ENCODE results near the gene CDC42EP5.
A peak's percentile ranks its signal among the peaks of the same experiment; 100 is the strongest.
"Not testable (repeated sequence)": the region's sequence is repeated elsewhere in the genome, so short reads cannot be mapped to it uniquely, and the experiment has no call there.

Gene CDC42EP5, protein sequence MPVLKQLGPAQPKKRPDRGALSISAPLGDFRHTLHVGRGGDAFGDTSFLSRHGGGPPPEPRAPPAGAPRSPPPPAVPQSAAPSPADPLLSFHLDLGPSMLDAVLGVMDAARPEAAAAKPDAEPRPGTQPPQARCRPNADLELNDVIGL

DNA sequence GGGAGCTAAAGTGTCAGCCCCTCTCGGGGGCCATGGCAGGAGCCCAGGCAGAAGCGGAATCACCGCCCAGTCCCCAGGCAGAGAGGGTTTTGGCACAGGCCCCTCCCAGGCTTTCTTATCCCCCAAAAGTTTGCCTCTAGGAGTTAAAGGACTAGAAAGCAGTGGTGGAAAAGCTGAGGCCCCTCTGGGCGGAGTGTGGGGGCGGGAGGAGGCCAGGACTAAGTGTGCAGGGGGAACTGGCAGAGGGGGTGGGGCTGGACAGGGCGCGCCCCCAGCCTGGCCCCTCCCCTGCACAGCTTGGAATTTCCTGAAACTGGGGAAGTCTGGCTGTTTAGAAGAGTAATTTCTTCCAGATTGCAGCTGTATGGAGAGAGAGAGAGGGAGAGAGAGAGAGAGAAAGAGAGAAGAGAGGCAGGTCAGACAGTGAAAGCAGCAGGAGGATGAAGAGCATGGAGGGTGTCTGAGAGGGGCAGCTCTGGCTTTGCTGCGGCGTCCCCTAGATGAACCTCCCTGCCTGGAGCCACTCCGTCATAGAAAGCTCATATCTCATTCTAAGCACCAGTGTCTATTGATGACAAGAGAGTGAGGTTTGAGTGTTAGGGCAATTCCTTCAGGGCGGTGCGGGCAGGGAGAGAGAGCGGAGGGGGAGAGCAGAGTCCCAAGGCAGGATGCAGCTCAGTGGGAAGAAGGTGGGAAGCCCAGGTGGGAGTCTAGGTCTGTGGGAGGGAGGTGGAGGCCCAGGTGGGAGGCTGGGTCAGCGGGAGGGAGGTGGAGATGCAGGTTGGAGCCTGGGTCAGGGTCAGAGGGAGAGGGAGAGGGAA, at the start of gene CDC42EP5:
Gene CDC42EP5, minus strand, starts transcription at position 226 of the 821 bp plus-strand sequence. CDS start 7,749 bp downstream, outside the sequence.
- peak; percentile 81 for DNase-seq (ENCODE audit: extremely low read depth, low read depth)
- TF ChIP-seq, protein P1, sequence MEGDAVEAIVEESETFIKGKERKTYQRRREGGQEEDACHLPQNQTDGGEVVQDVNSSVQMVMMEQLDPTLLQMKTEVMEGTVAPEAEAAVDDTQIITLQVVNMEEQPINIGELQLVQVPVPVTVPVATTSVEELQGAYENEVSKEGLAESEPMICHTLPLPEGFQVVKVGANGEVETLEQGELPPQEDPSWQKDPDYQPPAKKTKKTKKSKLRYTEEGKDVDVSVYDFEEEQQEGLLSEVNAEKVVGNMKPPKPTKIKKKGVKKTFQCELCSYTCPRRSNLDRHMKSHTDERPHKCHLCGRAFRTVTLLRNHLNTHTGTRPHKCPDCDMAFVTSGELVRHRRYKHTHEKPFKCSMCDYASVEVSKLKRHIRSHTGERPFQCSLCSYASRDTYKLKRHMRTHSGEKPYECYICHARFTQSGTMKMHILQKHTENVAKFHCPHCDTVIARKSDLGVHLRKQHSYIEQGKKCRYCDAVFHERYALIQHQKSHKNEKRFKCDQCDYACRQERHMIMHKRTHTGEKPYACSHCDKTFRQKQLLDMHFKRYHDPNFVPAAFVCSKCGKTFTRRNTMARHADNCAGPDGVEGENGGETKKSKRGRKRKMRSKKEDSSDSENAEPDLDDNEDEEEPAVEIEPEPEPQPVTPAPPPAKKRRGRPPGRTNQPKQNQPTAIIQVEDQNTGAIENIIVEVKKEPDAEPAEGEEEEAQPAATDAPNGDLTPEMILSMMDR (IDR thresholded peaks at IDR 0.05; ENCODE audit: low read depth, low read length), result no peak

DNA sequence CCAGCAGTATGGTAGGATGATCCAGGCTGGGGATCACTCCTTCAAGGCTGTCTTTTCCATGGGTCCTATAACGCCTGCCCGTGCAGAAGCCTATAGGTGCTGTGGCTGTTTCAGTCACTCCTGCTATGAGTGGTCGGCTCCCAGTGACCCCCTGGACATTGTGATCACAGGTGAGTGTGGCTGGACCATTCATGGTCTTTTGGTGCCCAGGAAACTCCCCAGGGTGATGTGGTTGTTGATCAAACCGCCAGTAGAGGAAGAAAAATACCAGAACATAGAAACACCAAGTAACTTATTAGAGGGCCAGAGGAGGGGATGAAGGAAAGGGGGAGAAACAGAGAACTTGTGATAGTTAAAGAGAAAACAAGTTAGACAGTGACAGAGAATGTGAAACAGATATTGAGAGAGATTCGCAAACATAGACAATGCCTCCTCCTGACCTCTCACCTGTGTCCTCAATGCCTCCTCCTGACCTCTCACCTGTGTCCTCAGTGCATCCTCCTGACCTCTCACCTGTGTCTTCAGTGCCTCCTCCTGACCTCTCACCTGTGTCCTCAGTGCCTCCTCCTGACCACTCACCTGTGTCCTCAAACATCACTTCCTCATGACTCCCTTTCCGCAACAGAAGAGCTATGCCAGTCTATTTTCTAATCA, 48.9 kb upstream of the CDC42EP5 start:
- TF ChIP-seq, protein P1 (IDR thresholded peaks at IDR 0.05; ENCODE audit: low read depth, low read length), result no peak
- no peak for DNase-seq (ENCODE audit: extremely low read depth, low read depth)

DNA sequence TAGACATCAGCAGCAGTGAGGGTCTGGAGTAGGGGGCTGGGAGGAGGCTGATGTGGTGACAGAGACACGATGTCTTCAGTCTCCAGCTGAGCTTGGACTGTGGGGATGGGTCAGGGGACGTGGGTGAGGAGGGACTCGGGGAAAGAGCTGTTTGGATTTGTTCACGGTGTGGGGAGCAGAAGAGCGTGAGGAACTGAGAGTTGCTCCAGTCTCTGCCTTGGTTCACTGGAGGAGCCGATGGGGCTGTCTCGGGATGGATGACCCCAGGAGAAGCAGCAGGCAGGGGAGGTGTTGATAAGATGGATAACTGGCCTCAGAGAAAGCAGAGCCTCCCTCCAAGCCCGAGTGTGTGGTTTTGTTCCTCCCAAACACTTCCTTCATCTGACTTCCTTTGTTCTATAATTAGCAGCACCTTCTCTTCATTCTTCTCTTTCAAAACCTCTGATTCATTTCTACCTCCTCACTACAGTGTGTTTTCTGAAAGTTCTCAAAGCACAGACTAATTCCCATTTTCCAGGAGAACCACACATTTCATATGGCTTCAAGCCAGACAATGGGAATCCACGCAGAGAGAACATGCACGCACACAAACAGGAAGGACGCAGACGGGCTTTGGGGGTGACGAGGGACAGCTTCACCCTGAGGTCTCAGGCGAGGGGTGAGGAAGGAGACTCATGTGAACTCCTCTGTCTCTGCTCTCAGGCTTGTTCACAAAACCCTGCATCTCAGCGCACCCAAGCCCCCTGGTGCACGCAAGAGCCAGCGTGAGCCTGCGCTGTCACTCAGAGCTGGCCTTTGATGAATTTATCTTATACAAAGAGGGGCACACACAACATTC, 48.1 kb upstream of the CDC42EP5 start:
- TF ChIP-seq, protein P1 (IDR thresholded peaks at IDR 0.05; ENCODE audit: low read depth, low read length), result no peak

DNA sequence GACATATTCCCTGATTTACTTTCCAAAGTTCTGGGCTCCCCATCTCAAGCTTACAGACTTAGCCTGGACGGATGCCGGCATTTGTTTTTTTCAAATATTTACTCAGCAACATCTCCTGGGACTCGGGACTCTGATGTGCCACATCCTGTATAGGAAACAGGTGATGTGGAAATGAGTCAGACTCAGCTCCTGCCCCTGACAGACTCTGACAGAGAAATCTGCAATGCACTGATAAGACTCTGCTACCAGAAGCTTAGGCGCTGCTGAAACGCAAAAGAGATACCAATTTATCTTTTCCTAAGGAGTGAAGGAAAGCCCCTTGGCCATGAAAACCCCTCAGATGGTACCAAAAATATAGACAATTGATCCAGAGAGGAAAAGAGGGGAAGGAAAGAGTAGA, 45.7 kb upstream of the CDC42EP5 start:
- TF ChIP-seq, protein P1 (IDR thresholded peaks at IDR 0.05; ENCODE audit: low read depth, low read length), result no peak

More for the DNA sequence above, 48.1 kb upstream of the CDC42EP5 start:
- no peak for DNase-seq (ENCODE audit: extremely low read depth, low read depth)

DNA sequence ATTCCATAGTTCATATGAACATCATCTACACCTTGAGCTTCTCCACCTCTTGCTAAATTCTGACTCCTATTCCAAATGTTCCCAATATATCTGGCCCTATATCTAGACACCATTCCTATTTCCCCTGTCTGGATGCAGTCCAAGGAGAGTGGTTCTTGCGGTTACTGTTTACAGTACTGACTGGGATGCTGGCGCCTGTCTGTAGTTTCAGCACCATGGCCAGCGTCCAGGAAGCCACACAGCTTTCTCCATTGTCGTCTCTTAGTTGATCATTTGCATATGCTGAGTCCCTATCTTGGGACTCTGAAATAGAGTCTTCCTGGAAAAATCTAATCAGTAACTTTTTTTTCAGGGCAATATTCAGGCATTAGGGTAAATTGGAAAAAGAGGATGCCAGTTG, 44.4 kb upstream of the CDC42EP5 start:
- TF ChIP-seq, protein P1 (IDR thresholded peaks at IDR 0.05; ENCODE audit: low read depth, low read length), result no peak
- no peak for DNase-seq (ENCODE audit: extremely low read depth, low read depth)

More for the DNA sequence above, 45.7 kb upstream of the CDC42EP5 start:
- DNase-seq (ENCODE audit: extremely low read depth, low read depth), result no peak

DNA sequence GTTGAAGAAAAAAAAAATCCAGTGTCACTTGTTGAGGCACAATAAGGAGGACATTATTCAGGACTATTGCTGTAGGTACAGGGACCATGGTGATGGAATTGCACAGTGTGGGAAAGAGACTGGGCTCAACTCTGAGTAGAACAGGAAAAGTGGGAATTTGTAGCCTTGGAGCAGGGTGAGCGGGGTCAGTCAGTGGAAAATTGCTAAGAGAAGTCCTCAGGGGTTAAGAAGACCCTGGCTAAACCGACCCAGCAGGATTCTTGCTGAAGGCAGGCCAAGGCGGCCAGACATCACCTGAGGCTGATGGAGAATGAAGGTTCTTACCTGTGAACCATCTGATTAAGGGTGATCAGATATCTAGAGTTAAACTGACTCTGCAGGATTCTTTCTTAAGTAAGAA, 42.1 kb upstream of the CDC42EP5 start:
- TF ChIP-seq, protein P1 (IDR thresholded peaks at IDR 0.05; ENCODE audit: low read depth, low read length), result no peak
- DNase-seq (ENCODE audit: extremely low read depth, low read depth), result no peak

DNA sequence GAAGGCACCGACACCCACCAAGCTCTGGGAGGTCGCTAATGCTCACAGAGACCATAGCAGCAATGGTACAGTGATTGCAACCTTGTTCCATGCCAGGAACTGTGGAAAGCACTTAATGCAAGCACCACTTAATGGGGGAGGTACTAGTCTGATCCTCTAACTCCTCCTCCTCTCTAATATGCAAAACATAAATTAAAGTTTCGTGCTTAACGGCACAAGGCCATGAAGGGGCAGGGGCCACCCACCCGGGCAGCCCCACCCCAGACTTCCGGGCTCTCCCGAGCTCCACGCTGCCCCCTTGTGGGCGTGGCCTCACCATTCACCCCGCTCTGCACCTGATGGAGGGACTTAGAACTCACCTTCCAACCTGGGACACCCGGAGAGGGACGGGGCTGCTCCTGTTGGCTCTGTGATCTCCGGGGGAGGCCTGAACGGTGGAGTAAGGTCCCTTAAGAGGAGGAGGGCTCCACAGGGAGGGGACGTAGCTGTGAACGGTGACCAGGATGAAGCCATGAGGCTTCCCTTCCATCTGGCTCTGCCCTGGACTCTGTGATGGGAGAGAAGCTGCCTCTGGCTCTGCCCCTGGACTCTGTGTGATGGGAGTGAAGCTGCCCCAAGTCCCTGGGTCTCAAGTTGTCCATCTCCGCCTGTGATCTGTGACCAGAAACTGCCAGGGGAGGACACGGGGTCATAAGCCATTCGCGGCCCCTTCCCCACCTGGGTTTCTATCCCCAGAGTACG, 36.3 kb upstream of the CDC42EP5 start:
- not testable (repeated sequence) for DNase-seq (ENCODE audit: extremely low read depth, low read depth)

DNA sequence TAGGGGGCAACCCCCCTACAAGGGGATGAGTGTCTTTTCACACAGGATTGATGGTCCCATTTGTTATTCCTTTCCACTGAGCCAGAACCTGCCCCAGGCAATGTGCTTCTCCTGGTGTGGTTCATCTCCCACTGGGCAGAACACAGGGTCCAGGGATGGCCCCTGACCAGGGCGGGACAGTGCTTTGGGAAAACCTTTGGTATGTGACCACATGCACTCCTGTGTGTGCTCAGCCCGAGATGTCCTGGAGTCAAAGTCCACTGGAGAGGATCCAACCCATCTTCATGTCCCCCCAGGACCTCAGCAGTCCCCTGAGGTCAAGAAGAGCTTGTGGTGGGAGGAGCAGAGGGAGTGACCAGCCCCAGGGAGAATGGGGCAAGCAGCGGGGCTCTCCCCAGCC, 35.4 kb upstream of the CDC42EP5 start:
- not testable (repeated sequence) for DNase-seq (ENCODE audit: extremely low read depth, low read depth)
